KBM-7 (cell line): Measurements from ENCODE around the gene SUPT20H.

ENCODE experiments used
- DNase-seq: peaks from one replicate; pipeline ENCODE4 v3.0.0-alpha.2; 2015
- in situ Hi-C: fragments of 300-500 bp; cut with MboI; formaldehyde crosslinking; loops from 2 replicates; pipeline ENCODE4 v1.14.3; 2020; ENCODE audit warnings: low sequenced_read_pairs, low pct_unique_long_range_greater_than_20kb, mixed read lengths

SUPT20H gene

GRCh38 chr13:37058910-37059847, at the start of gene SUPT20H:
TSS of gene SUPT20H (minus strand) at chr13:37059688. CDS start at chr13:37051490, 8,198 bp downstream.
- in situ Hi-C loops: no loop called here
- peak; percentile 82 for DNase-seq

- DNase-seq: peak; percentile 51
- in situ Hi-C loops: no loop called here
These were observed 49.7 kb upstream of the SUPT20H start for GRCh38 chr13:37109051-37109678.

- in situ Hi-C loops: no loop called here
- no peak for DNase-seq
These were observed 48.4 kb upstream of the SUPT20H start for GRCh38 chr13:37107868-37108267.

GRCh38 chr13:37107456-37107855, 48.0 kb upstream of the SUPT20H start:
- no peak for DNase-seq
- in situ Hi-C loops: no loop called here

GRCh38 chr13:37106642-37107041, 47.2 kb upstream of the SUPT20H start:
- DNase-seq: no peak
- in situ Hi-C loops: no loop called here

- DNase-seq: no peak
- in situ Hi-C loops: no loop called here
These were observed 45.8 kb upstream of the SUPT20H start, which contains the start of gene CSNK1A1L for GRCh38 chr13:37105251-37105714. TSS of gene CSNK1A1L (minus strand) at chr13:37105664. CDS start at chr13:37105256, 408 bp downstream.

- in situ Hi-C loops: no loop called here
- no peak for DNase-seq
These were observed 43.4 kb upstream of the SUPT20H start for GRCh38 chr13:37102896-37103295.

- in situ Hi-C loops: no loop called here
These were observed 41.7 kb upstream of the SUPT20H start for GRCh38 chr13:37101201-37101600.

GRCh38 chr13:37100731-37101130, 41.2 kb upstream of the SUPT20H start:
- in situ Hi-C loops: no loop called here
- no peak for DNase-seq

More at GRCh38 chr13:37101201-37101600, 41.7 kb upstream of the SUPT20H start:
- DNase-seq: no peak

GRCh38 chr13:37097076-37097475, 37.6 kb upstream of the SUPT20H start:
- in situ Hi-C loops: loop anchor here (25.0 kb wide), 1 partner anchor 490 kb away; the partner anchor contains the start of gene POSTN
- DNase-seq: no peak

GRCh38 chr13:37094840-37095239, 35.4 kb upstream of the SUPT20H start:
- in situ Hi-C loops: loop anchor here (25.0 kb wide), 1 partner anchor 492 kb away; the partner anchor contains the start of gene POSTN
- DNase-seq: no peak

GRCh38 chr13:37094099-37094498, 34.6 kb upstream of the SUPT20H start:
- in situ Hi-C loops: loop anchor here (25.0 kb wide), 1 partner anchor 493 kb away; the partner anchor contains the start of gene POSTN
- DNase-seq: no peak

GRCh38 chr13:37091835-37092234, 32.3 kb upstream of the SUPT20H start:
- no peak for DNase-seq
- in situ Hi-C loops: loop anchor here (25.0 kb wide), 1 partner anchor 495 kb away; the partner anchor contains the start of gene POSTN

- in situ Hi-C loops: loop anchor here (25.0 kb wide), 1 partner anchor 496 kb away; the partner anchor contains the start of gene POSTN
- no peak for DNase-seq
These were observed 31.4 kb upstream of the SUPT20H start for GRCh38 chr13:37090912-37091311.

GRCh38 chr13:37089495-37089894, 30.0 kb upstream of the SUPT20H start:
- DNase-seq: no peak
- in situ Hi-C loops: loop anchor here (25.0 kb wide), 1 partner anchor 498 kb away; the partner anchor contains the start of gene POSTN

GRCh38 chr13:37087486-37087885, 28.0 kb upstream of the SUPT20H start:
- in situ Hi-C loops: loop anchor here (25.0 kb wide), 1 partner anchor 500 kb away; the partner anchor contains the start of gene POSTN
- DNase-seq: no peak

- in situ Hi-C loops: loop anchor here (25.0 kb wide), 1 partner anchor 502 kb away; the partner anchor contains the start of gene POSTN
- DNase-seq: no peak
These were observed 26.1 kb upstream of the SUPT20H start for GRCh38 chr13:37085606-37086005.

- DNase-seq: no peak
- in situ Hi-C loops: loop anchor here (25.0 kb wide), 1 partner anchor 510 kb away; the partner anchor contains the start of gene POSTN
These were observed 17.3 kb upstream of the SUPT20H start for GRCh38 chr13:37076818-37077217.

GRCh38 chr13:37075164-37075563, 15.7 kb upstream of the SUPT20H start:
- in situ Hi-C loops: loop anchor here (25.0 kb wide), 1 partner anchor 512 kb away; the partner anchor contains the start of gene POSTN
- no peak for DNase-seq
